GM12865 (cell line): ENCODE data around the gene SKI.

ENCODE experiments used
- DNase-seq: peaks from one replicate; pipeline ENCODE4 v3.0.0; 2010; ENCODE audit warnings: low read depth
- H3K4me3 ChIP-seq: 2 replicates; pipeline ENCODE4 v1.5.1; 2011; ENCODE audit warnings: mild to moderate bottlenecking, low read depth, low read length, control low read depth
- TF ChIP-seq, protein P1 (sequence below): IDR thresholded peaks from 2 replicates; pipeline ENCODE4 v1.5.1; 2011; ENCODE audit warnings: low read length, control low read depth, low read depth, inconsistent platforms; ENCODE audit not compliant: insufficient read depth; ENCODE audit errors: missing control alignments

Gene SKI

DNA sequence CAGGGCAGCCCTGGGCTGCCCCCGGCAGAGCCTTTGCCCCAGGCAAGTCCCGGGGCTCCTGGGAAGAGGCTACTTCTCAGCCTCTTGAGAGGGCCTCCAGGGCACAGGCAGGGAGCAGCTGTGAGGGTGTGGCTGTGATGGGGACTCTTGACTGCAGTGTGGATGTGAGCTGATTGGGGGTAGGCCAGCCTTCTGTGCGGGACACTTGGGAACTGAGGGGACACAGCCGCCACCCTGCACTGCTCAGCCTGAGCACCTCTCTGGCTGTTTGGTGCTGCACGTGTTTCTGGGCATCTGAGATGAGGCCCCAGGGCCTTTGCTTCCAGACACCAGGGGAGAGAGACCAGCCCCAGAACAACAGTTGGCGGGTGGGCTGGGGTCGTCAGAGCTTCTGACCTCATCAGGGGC is 62.1 kb downstream of the SKI start:
- DNase-seq, result no peak
- peak overlapping the region; percentile 26; the same call in 1 of the 2 replicates for H3K4me3 ChIP-seq
- TF ChIP-seq, protein P1, sequence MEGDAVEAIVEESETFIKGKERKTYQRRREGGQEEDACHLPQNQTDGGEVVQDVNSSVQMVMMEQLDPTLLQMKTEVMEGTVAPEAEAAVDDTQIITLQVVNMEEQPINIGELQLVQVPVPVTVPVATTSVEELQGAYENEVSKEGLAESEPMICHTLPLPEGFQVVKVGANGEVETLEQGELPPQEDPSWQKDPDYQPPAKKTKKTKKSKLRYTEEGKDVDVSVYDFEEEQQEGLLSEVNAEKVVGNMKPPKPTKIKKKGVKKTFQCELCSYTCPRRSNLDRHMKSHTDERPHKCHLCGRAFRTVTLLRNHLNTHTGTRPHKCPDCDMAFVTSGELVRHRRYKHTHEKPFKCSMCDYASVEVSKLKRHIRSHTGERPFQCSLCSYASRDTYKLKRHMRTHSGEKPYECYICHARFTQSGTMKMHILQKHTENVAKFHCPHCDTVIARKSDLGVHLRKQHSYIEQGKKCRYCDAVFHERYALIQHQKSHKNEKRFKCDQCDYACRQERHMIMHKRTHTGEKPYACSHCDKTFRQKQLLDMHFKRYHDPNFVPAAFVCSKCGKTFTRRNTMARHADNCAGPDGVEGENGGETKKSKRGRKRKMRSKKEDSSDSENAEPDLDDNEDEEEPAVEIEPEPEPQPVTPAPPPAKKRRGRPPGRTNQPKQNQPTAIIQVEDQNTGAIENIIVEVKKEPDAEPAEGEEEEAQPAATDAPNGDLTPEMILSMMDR, result no peak

DNA sequence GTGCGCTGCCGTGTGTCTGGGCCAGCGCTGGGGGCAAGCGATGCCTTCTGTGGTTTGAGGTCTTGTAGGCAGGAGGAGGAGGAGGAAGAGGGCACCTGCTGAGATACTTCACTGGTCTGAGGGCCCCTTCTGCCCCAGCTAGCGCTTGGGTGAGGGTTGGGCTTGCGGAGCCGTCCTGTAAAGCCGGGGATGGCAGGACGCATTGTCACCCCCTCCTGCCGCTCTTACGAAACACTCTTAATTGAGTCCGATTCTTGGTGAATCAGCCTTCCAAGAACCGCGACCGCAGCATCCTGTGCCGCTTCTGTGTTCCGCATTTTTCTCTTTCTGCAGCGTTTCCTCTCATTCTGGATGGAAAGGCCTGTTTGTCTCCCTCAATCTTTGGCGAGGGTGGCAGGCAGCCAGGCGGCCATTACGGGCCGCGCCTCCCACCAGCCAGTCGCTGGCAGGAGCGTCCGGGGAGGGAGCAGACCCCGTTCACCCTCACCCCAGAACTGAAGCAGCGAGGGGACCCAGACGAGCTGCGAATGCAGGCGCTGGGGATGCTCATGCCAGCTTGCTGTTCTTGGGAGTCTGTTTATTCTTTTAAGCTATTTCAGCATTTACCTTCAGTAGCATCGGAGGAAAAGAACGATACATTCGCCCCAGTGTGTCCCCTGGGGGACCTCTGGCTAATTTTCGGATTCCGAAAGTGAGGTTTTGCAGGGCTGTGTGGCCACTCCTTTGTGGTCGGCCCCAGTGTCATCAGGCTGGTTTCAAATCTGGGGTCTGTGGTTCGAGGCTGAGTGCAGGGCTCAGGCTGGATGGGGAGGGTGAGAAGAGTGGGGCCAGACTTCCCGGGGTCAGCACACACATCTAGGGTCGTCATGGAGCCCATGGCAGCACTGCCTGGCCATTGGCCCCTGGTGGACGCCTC is 62.7 kb downstream of the SKI start:
- TF ChIP-seq, protein P1, result no peak
- H3K4me3 ChIP-seq, result peak overlapping the region; percentile 26
- peak; percentile 76 for DNase-seq

DNA sequence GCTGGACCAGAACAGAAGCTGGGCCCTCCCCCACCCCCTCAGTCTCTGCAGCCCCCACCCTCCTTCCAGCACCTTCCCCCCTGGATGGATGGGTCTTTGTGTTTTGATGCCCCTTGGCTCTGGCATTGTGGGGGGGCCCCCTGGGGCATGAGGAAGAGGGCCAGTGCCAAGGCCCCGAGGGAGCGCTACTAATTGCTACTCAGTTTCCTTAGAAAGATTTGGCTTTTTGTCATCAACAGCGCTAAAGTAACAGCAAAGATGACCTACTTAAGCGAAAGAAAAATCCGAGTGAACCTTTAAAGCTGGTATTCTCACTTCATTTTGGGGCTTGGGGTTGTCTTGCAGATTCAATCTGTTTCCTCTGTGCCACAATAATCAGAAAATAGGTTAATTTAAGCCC is 63.5 kb downstream of the SKI start:
- TF ChIP-seq, protein P1, result no peak
- H3K4me3 ChIP-seq, result no peak overlapping the region
- DNase-seq, result no peak

DNA sequence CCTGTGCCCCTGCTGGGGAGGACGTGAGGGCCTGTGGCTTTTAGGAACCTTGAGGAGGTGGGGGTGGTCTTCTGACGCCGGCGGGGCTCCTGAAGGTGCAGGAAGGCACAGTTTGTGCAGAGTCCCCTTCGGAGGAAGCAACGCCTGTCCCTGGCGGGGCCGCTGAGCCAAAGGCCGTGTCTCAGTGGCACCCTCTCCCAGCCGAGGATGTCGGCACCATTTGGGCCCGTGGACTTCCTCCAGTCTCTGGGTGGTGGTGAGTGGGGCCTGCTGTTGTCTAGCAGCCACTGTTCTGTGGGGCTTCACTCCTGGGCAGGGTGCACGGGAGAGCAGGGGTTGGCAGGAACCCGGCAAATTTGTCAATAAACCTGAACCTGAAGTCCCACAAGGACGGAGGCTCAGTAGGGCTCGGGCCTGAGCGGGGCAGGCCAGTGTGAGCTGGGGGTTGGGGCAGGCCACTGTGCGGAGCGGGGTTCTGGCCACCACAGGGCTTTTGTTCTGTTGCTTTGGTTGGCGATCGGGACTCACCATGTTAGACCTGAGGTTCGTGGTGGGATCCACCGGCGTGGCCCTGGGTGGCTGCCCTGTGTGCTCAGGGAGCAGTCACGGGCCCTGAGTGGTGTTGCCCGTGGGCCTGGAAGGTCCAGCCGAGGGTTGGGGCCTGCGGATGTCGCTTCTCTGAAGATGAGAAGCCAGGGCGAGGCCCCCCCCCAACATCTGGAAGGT is 64.8 kb downstream of the SKI start:
- no peak for DNase-seq
- no peak overlapping the region for H3K4me3 ChIP-seq
- TF ChIP-seq, protein P1, result no peak

GRCh38 chr1:2294033-2294724 is 66.1 kb downstream of the SKI start:
- DNase-seq, result no peak
- TF ChIP-seq, protein P1, result no peak
- no peak overlapping the region for H3K4me3 ChIP-seq

DNA sequence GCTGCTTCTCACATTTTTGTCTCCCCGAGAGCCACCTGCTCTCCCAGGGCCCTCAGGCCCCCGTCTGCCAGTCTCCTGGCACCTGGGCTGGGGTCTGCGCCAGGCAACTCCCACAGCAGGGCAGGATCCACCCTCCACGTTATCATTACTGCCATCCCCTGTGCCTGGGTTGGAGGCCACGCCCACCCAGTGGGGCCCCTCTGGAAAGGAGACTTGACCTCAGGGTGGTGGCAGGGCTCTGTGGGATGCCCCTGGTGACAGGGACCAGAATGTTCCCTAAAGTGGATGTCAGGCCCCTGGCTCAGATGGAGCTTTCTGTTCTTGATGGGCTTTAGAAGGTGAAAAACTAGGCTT is 66.6 kb downstream of the SKI start:
- DNase-seq, result no peak
- no peak overlapping the region for H3K4me3 ChIP-seq
- TF ChIP-seq, protein P1, result no peak
